IMR-90 (cell line): ENCODE results near the gene CCT5. TPM values are rescaled to one million over a fixed set of nuclear protein-coding genes. Genes with fewer than 3 reads are reported as not detected.

Experiments used
- ATAC-seq: fragments of 200-7000 bp; cut with Tn5 transposase; 2 replicates; pipeline ENCODE4 v1.9.1; 2020; ENCODE audit warnings: low read depth, mild to moderate bottlenecking, moderate library complexity
- BruUV-seq: library from RNA; stranded (reverse); fragments of 400-500 nt; replicated peaks from 2 replicates; lab custom pipeline; 2021; lab: Mats Ljungman, UMichigan
- CTCF ChIA-PET: fragments of 300-600 bp; formaldehyde crosslinking; extraction: SDS; loops from one replicate; lab custom pipeline; 2021; ENCODE audit warnings: antibody characterized with exemption; lab: Yijun Ruan, JAX
- POLR2A ChIA-PET: fragments of 300-600 bp; sonication (Branson Sonifier 250); formaldehyde crosslinking; loops from one replicate; lab custom pipeline; 2022; ENCODE audit warnings: antibody characterized with exemption; ENCODE audit not compliant: unreplicated experiment; lab: Charles Lee
- DNase-seq: peaks from one replicate; pipeline ENCODE4 v3.0.0; 2013
- H2AFZ ChIP-seq: replicated peaks from 2 replicates; pipeline ENCODE3; 2013; ENCODE audit warnings: low read length, mild to moderate bottlenecking; ENCODE audit not compliant: poor library complexity
- H2AK5ac ChIP-seq: 2 replicates; pipeline ENCODE4 v1.6.1; 2013; ENCODE audit warnings: low read depth, low read length, inconsistent platforms
- H2AK9ac ChIP-seq: replicated peaks from 2 replicates; pipeline ENCODE3; 2013; ENCODE audit warnings: mild to moderate bottlenecking, low read depth, low read length, moderate library complexity; ENCODE audit not compliant: poor library complexity
- H2BK120ac ChIP-seq: 2 replicates; pipeline ENCODE4 v1.6.1; 2013; ENCODE audit warnings: low read depth, low read length, inconsistent platforms
- H2BK15ac ChIP-seq: 3 replicates; pipeline ENCODE4 v1.6.1; 2013; ENCODE audit warnings: low read depth, low read length, inconsistent platforms
- H2BK20ac ChIP-seq: 2 replicates; pipeline ENCODE4 v1.6.1; 2013; ENCODE audit warnings: low read depth, mild to moderate bottlenecking, inconsistent platforms, low read length, moderate library complexity
- H2BK5ac ChIP-seq: 2 replicates; pipeline ENCODE4 v1.6.1; 2013; ENCODE audit warnings: mild to moderate bottlenecking, low read depth, low read length, inconsistent platforms; ENCODE audit not compliant: poor library complexity, severe bottlenecking
- H3K14ac ChIP-seq: replicated peaks from 2 replicates; pipeline ENCODE4 v1.6.1; 2013; ENCODE audit warnings: low read depth, low read length, inconsistent platforms
- H3K18ac ChIP-seq: 2 replicates; pipeline ENCODE4 v1.6.1; 2013; ENCODE audit warnings: low read depth, low read length, control low read depth
- H3K23ac ChIP-seq: 2 replicates; pipeline ENCODE4 v1.6.1; 2013; ENCODE audit warnings: low read depth, low read length, inconsistent platforms
- H3K27ac ChIP-seq: 2 replicates; pipeline ENCODE4 v1.5.1; 2013; ENCODE audit warnings: mild to moderate bottlenecking, control low read depth, low read length; ENCODE audit not compliant: insufficient read depth
- H3K27me3 ChIP-seq: 2 replicates; pipeline ENCODE4 v1.6.1; 2013; ENCODE audit warnings: low read length; ENCODE audit not compliant: control insufficient read depth, insufficient read depth
- H3K36me3 ChIP-seq: 2 replicates; pipeline ENCODE4 v1.6.1; 2013; ENCODE audit warnings: low read length, mixed read lengths; ENCODE audit not compliant: control insufficient read depth, insufficient read depth
- H3K4ac ChIP-seq: 2 replicates; pipeline ENCODE4 v1.6.1; 2013; ENCODE audit warnings: low read depth, low read length, inconsistent platforms
- H3K4me1 ChIP-seq: 2 replicates; pipeline ENCODE4 v1.6.1; 2013; ENCODE audit warnings: low read length, mixed read lengths; ENCODE audit not compliant: control insufficient read depth, insufficient read depth
- H3K4me2 ChIP-seq: 2 replicates; pipeline ENCODE4 v1.6.1; 2013; ENCODE audit warnings: low read depth, mild to moderate bottlenecking, control low read depth, low read length, moderate library complexity
- H3K4me3 ChIP-seq: 2 replicates; pipeline ENCODE4 v1.5.1; 2013; ENCODE audit warnings: low read depth, mild to moderate bottlenecking, control low read depth, low read length, moderate library complexity; ENCODE audit not compliant: insufficient read depth
- H3K56ac ChIP-seq: 2 replicates; pipeline ENCODE4 v1.6.1; 2013; ENCODE audit warnings: low read length, inconsistent platforms; ENCODE audit not compliant: insufficient read depth; ENCODE audit errors: extremely low read depth
- H3K79me1 ChIP-seq, 2 experiments: 2 replicates each; pipeline ENCODE4 v1.6.1; 2013; ENCODE audit warnings: low read length in 2 of 2, inconsistent platforms in 1 of 2, low read depth in 1 of 2
- H3K9ac ChIP-seq: 2 replicates; pipeline ENCODE4 v1.6.1; 2013; ENCODE audit warnings: low read depth, low read length, control low read depth
- H3K9me1 ChIP-seq: 2 replicates; pipeline ENCODE4 v1.6.1; 2013; ENCODE audit warnings: low read length, inconsistent platforms; ENCODE audit not compliant: insufficient read depth
- H3K9me3 ChIP-seq: 2 replicates; pipeline ENCODE4 v1.6.1; 2013; ENCODE audit warnings: low read length; ENCODE audit not compliant: control insufficient read depth, insufficient read depth
- H4K20me1 ChIP-seq: 2 replicates; pipeline ENCODE4 v1.6.1; 2013; ENCODE audit warnings: low read length, inconsistent platforms; ENCODE audit not compliant: insufficient read depth
- H4K5ac ChIP-seq: 2 replicates; pipeline ENCODE4 v1.6.1; 2013; ENCODE audit warnings: mild to moderate bottlenecking, low read depth, low read length, control low read depth
- H4K8ac ChIP-seq, 2 experiments: 2 replicates each; pipeline ENCODE4 v1.6.1; 2013; ENCODE audit warnings: low read depth in 2 of 2, low read length in 2 of 2, control low read depth in 1 of 2, inconsistent platforms in 1 of 2
- H4K91ac ChIP-seq: 2 replicates; pipeline ENCODE4 v1.6.1; 2013; ENCODE audit warnings: low read depth, low read length, inconsistent platforms; ENCODE audit not compliant: insufficient read depth
- BHLHE40 ChIP-seq: fragments of 150-350 bp; IDR thresholded peaks from 2 replicates; pipeline ENCODE4 v1.6.1; 2016; ENCODE audit warnings: mild to moderate bottlenecking, low read depth, low read length
- CEBPB ChIP-seq: IDR thresholded peaks from 2 replicates; pipeline ENCODE4 v1.6.1; 2012; ENCODE audit warnings: low read depth, low read length, improper control_type of control experiment
- FOS ChIP-seq: fragments of 150-350 bp; IDR thresholded peaks from 2 replicates; pipeline ENCODE4 v1.6.1; 2016; ENCODE audit warnings: low read depth, low read length
- MAZ ChIP-seq: IDR thresholded peaks from 2 replicates; pipeline ENCODE4 v1.6.1; 2012; ENCODE audit warnings: low read depth, mild to moderate bottlenecking, low read length, improper control_type of control experiment, moderate library complexity, borderline replicate concordance
- MXI1 ChIP-seq: IDR thresholded peaks from 2 replicates; pipeline ENCODE4 v1.6.1; 2012; ENCODE audit warnings: low read depth, mild to moderate bottlenecking, low read length, moderate library complexity, borderline replicate concordance
- NFE2L2 ChIP-seq: fragments of 150-350 bp; IDR thresholded peaks from 2 replicates; pipeline ENCODE4 v1.6.1; 2016; ENCODE audit warnings: low read depth, mild to moderate bottlenecking, low read length
- WGBS, 2 experiments: methylation state at CpG; one replicate each; pipeline versions ENCODE4 v1.1.5 to v1.1.7; 2013; ENCODE audit warnings: missing lambda C conversion rate in 2 of 2; ENCODE audit not compliant: insufficient read length in 1 of 2; ENCODE audit errors: extremely low coverage in 2 of 2; 5-methylcytosine and 5-hydroxymethylcytosine counted together
- dilution Hi-C: fragments of 300-500 bp; cut with HindIII; formaldehyde crosslinking; loops from one replicate; pipeline ENCODE4 v1.14.3; 2018; ENCODE audit warnings: low sequenced_read_pairs; ENCODE audit not compliant: unreplicated experiment
- in situ Hi-C: fragments of 300-500 bp; cut with MboI; formaldehyde crosslinking; loops from 3 replicates; pipeline ENCODE4 v1.14.3; 2019; ENCODE audit warnings: low sequenced_read_pairs, inconsistent platforms, mixed read lengths
- intact Hi-C: fragments of 100-400 bp; cut with micrococcal nuclease; formaldehyde crosslinking; loops from 2 replicates; pipeline ENCODE4 v1.10.0; 2022
- polyA plus RNA-seq, 3 experiments: library from polyadenylated mRNA; depleted of rRNA; stranded (reverse); fragments of >200 nt; gene quantifications; 2 replicates each; pipeline ENCODE4 v1.2.3, GENCODE V29; 2012; ENCODE audit warnings: low replicate concordance in 1 of 3
- total RNA-seq: library from RNA; depleted of rRNA; stranded (reverse); fragments of >200 nt; gene quantifications from 2 replicates; pipeline ENCODE4 v1.2.3, GENCODE V29; 2012
- TF ChIP-seq, protein P1 (sequence below): fragments of 150-350 bp; IDR thresholded peaks from 2 replicates; pipeline ENCODE4 v1.6.1; 2016; ENCODE audit warnings: low read depth, mild to moderate bottlenecking, low read length, moderate library complexity, borderline replicate concordance

CCT5 gene
- total and polyA plus RNA-seq, 2 of the 4 experiments (the other 2 are of a cell fraction) = 358 to 481 TPM

DNA sequence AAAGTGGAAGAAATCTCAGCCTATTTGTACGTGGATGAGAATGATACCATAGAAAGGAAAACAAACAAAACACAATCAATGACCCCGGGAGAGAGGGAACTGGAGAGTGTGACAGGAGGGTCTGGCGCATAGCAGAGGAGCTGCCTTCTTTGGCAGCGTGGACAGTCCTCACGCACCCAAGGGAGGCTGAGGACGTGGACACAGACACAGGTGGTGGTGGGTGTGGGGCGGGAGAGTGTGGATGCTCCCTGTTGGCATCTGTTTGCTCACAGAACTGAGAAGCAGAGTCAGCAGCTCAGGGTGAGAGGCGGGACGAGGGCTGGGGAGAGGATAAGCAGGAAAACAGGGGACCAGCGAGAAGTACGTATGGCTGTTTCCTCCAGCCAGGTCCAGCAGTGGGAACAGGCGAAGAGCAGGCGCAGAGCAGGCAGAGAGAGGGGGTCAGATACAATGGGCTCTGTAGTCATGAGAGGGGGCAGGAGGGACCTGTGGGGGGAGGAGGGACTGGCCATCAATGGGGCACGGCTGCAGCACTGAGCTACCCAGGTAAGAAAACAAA, 47.6 kb downstream of the CCT5 start:
- Histone ChIP-seq H3K4me3 (no peak overlapping the region), H3K36me3 (no peaks in the 10 kb centered on the region), H3K56ac (no peak overlapping the region), H2BK5ac (no peak overlapping the region), H3K27ac (no peak overlapping the region), H3K9me1 (peaks cover 6% of the 10 kb centered on the region; the same call in 1 of the 2 replicates), H3K4me2 (no peak overlapping the region), H3K18ac (no peak overlapping the region), H3K14ac (no peak overlapping the region), H2AK5ac (no peak overlapping the region), H4K20me1 (no peaks in the 10 kb centered on the region), H4K91ac (no peak overlapping the region), H2BK20ac (no peak overlapping the region), H4K8ac (no peak overlapping the region), H3K9me3 (peaks cover 2% of the 10 kb centered on the region; the same call in 1 of the 2 replicates), H3K4ac (no peak overlapping the region), H3K4me1 (no peaks in the 10 kb centered on the region), H3K79me1 (no peaks in the 10 kb centered on the region; a peak in 1 of 4 replicates), H2BK15ac (no peak overlapping the region), H2AFZ (no peak overlapping the region), H3K27me3 (no peaks in the 10 kb centered on the region), H3K23ac (no peak overlapping the region), H4K5ac (no peak overlapping the region), H2BK120ac (no peak overlapping the region), H2AK9ac (no peak overlapping the region), H3K9ac (no peak overlapping the region)
- ATAC-seq (no peak), DNase-seq (no peak)
- TF ChIP-seq, protein P1, sequence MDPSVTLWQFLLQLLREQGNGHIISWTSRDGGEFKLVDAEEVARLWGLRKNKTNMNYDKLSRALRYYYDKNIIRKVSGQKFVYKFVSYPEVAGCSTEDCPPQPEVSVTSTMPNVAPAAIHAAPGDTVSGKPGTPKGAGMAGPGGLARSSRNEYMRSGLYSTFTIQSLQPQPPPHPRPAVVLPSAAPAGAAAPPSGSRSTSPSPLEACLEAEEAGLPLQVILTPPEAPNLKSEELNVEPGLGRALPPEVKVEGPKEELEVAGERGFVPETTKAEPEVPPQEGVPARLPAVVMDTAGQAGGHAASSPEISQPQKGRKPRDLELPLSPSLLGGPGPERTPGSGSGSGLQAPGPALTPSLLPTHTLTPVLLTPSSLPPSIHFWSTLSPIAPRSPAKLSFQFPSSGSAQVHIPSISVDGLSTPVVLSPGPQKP = no peak
- no peak for TF ChIP-seq NFE2L2
- no peak for TF ChIP-seq BHLHE40
- no peak for TF ChIP-seq FOS
- no peak for TF ChIP-seq MXI1
- TF ChIP-seq MAZ = no peak
- TF ChIP-seq CEBPB = no peak
- dilution Hi-C loops (no loop called here), intact Hi-C loops (no loop called here), in situ Hi-C loops (no loop called here)
- ChIA-PET CTCF (no interaction called here), POLR2A (no interaction called here)
- BruUV-seq = no TSS peak
- WGBS, 2 experiments = 80% methylated on average over 9 of the region's 14 CpGs; no CpG with 5 or more reads in 1 of the 2 experiments
